Esophagus muscularis mucosa (tissue), 4 donors: ENCODE data around the gene LDLRAD3. TPM values are rescaled to one million over a fixed set of nuclear protein-coding genes. Genes with fewer than 3 reads are reported as not detected.
A peak's percentile ranks its signal among the peaks of the same experiment; 100 is the strongest.
"Not testable (repeated sequence)": the region's sequence is repeated elsewhere in the genome, so short reads cannot be mapped to it uniquely, and the experiment has no call there.

Source experiments
- DNase-seq: peaks from one replicate; pipeline ENCODE4 v3.0.0-alpha.2; 2017; ENCODE audit errors: extremely low spot score
- H3K27ac ChIP-seq, 4 donors: fragments of 200-600 bp; sonication (generic); replicated peaks in 1 of 4; 1 replicate in 3 of 4; 2 replicates in 1 of 4; pipeline ENCODE4 v1.5.1; 2016 to 2019; ENCODE audit warnings: mild to moderate bottlenecking in 1 of 4
- H3K27me3 ChIP-seq, 4 donors: fragments of 200-600 bp; sonication (generic); one replicate each; pipeline versions ENCODE4 v1.5.1 to v1.6.0; 2016 to 2019
- H3K36me3 ChIP-seq, 4 donors: fragments of 200-600 bp; sonication (generic); one replicate each; pipeline ENCODE4 v1.5.1; 2016 to 2019
- H3K4me1 ChIP-seq, 4 donors: fragments of 200-600 bp; sonication (generic); one replicate each; pipeline ENCODE4 v1.5.1; 2016 to 2019
- H3K4me3 ChIP-seq, 4 donors: fragments of 200-600 bp; sonication (generic); 1 replicate in 2 of 4; 2 replicates in 2 of 4; pipeline ENCODE4 v1.5.1; 2016 to 2019; ENCODE audit warnings: mild to moderate bottlenecking in 4 of 4, moderate library complexity in 1 of 4
- H3K9me3 ChIP-seq, 4 donors: fragments of 200-600 bp; sonication (generic); 1 replicate in 3 of 4; 2 replicates in 1 of 4; pipeline ENCODE4 v1.5.1; 2016 to 2019
- EP300 ChIP-seq: sonication (generic); formaldehyde crosslinking; IDR thresholded peaks from one replicate; pipeline ENCODE4 v1.6.1; 2017; ENCODE audit warnings: antibody characterized with exemption
- POLR2A ChIP-seq: fragments of 450-650 bp; IDR thresholded peaks from one replicate; pipeline ENCODE4 v1.6.1; 2017; ENCODE audit warnings: antibody characterized with exemption, moderate library complexity, mild to moderate bottlenecking, low read depth
- POLR2AphosphoS5 ChIP-seq, 2 donors: sonication (generic); formaldehyde crosslinking; IDR thresholded peaks; one replicate each; pipeline ENCODE4 v1.6.1; 2017; ENCODE audit warnings: antibody characterized with exemption in 2 of 2
- WGBS: methylation state at CpG from one replicate; pipeline ENCODE4 v1.1.5; 2018; 5-methylcytosine and 5-hydroxymethylcytosine counted together
- intact Hi-C: fragments of 100-400 bp; cut with DNase I; formaldehyde crosslinking; loops from one replicate; pipeline ENCODE4 v1.15.1; 2023
- total RNA-seq, 4 donors: library from RNA; depleted of rRNA; stranded (reverse); fragments of >200 nt; gene quantifications; one replicate each; pipeline versions ENCODE4 v1.1.0 to v1.2.1, GENCODE V29; 2016
- TF ChIP-seq, protein P1 (sequence below), 3 experiments: fragments of 200-600 bp in 2 of 3; fragments of 450-650 bp in 1 of 3; sonication (generic) in 2 of 3; IDR thresholded peaks; one replicate each; pipeline ENCODE4 v1.5.1; 2017 to 2019; ENCODE audit warnings: antibody characterized with exemption in 3 of 3, mild to moderate bottlenecking in 2 of 3, moderate library complexity in 1 of 3

The LDLRAD3 gene
- total RNA-seq, 4 donors from 2014 or later: 6.8 to 8.7 (median 8.2) TPM

DNA sequence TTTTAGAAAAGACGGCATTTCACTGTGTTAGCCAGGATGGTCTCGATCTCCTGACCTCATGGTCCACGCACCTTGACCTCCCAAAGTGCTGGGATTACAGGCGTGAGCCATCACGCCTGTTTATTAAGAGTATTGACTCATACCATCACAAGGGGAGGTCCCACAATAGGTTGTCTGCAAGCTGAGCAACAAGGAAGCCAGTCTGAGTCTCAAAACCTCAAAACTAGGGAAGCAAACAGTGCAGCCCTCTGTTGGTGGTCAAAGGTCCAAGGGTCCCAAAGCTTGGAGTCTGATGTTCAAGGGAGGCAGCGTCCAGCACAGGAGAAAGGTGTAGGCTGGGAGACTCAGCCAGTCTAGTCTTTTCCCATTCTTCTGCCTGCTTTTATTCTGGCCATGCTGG lies 32.8 kb upstream of the LDLRAD3 start:
- Histone ChIP-seq H3K27ac (no peak overlapping the region), H3K36me3 (no peaks in the 10 kb centered on the region), H3K4me1 (peaks cover 0 to 42% (median 31%) of the 10 kb centered on the region in 4 donors), H3K27me3 (no peaks in the 10 kb centered on the region), H3K9me3 (no peaks in the 10 kb centered on the region), H3K4me3 (no peak overlapping the region)
- WGBS: 96% methylated on average over 6 of the region's 6 CpGs
- peak; percentile 45 for DNase-seq
- TF ChIP-seq POLR2AphosphoS5 (IDR thresholded peaks at IDR 0.05) (no peak), EP300 (no peak), POLR2A (no peak)
- TF ChIP-seq, protein P1, sequence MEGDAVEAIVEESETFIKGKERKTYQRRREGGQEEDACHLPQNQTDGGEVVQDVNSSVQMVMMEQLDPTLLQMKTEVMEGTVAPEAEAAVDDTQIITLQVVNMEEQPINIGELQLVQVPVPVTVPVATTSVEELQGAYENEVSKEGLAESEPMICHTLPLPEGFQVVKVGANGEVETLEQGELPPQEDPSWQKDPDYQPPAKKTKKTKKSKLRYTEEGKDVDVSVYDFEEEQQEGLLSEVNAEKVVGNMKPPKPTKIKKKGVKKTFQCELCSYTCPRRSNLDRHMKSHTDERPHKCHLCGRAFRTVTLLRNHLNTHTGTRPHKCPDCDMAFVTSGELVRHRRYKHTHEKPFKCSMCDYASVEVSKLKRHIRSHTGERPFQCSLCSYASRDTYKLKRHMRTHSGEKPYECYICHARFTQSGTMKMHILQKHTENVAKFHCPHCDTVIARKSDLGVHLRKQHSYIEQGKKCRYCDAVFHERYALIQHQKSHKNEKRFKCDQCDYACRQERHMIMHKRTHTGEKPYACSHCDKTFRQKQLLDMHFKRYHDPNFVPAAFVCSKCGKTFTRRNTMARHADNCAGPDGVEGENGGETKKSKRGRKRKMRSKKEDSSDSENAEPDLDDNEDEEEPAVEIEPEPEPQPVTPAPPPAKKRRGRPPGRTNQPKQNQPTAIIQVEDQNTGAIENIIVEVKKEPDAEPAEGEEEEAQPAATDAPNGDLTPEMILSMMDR (IDR thresholded peaks at IDR 0.05): no peak
- intact Hi-C loops: no loop called here

DNA sequence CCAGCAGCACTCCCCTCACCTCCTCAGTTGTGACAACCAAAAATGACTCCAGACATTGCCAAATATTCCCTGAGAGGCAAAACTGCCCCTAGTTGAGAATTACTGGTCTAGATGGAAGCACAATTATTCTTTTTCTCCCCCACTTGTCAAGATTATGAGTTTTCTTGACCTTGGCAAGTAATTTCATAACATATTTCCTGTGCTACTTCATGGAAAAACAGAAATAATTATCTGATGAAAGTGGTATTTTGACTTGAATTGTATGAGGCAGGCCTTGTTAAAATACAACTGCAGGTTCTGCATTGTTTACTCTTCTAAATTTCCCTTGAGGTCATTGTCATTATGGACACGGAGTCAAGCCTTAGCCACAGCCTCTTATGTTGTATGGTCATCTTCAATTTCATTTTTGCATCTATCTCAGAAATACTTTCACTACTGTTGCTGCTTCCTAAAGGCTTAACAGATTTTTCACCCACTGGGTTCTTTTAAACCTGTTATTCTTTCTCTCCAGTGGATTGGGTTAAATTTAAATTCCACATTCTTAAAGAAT lies 32.2 kb upstream of the LDLRAD3 start:
- intact Hi-C loops: no loop called here
- TF ChIP-seq POLR2A (no peak), POLR2AphosphoS5 (IDR thresholded peaks at IDR 0.05) (no peak), EP300 (no peak)
- peak; percentile 31 for DNase-seq
- H3K4me3 ChIP-seq: no peak overlapping the region
- H3K27ac ChIP-seq: no peak overlapping the region
- H3K36me3 ChIP-seq: no peaks in the 10 kb centered on the region
- peaks cover 0 to 39% (median 28%) of the 10 kb centered on the region in 4 donors for H3K4me1 ChIP-seq
- H3K9me3 ChIP-seq: no peaks in the 10 kb centered on the region
- no peaks in the 10 kb centered on the region for H3K27me3 ChIP-seq
- WGBS: 37% methylated on average over 1 of the region's 1 CpG

DNA sequence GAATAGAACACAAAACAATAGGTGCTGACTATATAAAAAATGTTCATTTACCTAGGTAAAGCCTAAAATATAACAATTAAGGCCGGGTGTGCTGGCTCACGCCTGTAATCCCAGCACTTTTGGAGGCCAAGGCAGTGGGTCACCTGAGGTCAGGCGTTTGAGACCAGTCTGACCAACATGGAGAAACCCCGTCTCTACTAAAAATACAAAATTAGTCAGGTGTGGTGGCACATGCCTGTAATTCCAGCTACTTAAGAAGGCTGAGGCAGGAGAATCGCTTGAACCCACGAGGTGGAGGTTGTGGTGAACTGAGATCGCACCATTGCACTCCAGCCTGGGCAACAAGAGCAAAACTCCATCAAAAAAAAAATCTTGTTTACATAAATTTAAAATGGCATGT lies 31.4 kb upstream of the LDLRAD3 start:
- H3K9me3 ChIP-seq, H3K4me3 ChIP-seq, intact Hi-C loops, H3K36me3 ChIP-seq, H3K27ac ChIP-seq, H3K27me3 ChIP-seq: not testable (repeated sequence)
- H3K4me1 ChIP-seq: peaks cover 0 to 38% (median 27%) of the 10 kb centered on the region in 4 donors
- WGBS: 90% methylated on average over 7 of the region's 7 CpGs
- DNase-seq: peak; percentile 29

DNA sequence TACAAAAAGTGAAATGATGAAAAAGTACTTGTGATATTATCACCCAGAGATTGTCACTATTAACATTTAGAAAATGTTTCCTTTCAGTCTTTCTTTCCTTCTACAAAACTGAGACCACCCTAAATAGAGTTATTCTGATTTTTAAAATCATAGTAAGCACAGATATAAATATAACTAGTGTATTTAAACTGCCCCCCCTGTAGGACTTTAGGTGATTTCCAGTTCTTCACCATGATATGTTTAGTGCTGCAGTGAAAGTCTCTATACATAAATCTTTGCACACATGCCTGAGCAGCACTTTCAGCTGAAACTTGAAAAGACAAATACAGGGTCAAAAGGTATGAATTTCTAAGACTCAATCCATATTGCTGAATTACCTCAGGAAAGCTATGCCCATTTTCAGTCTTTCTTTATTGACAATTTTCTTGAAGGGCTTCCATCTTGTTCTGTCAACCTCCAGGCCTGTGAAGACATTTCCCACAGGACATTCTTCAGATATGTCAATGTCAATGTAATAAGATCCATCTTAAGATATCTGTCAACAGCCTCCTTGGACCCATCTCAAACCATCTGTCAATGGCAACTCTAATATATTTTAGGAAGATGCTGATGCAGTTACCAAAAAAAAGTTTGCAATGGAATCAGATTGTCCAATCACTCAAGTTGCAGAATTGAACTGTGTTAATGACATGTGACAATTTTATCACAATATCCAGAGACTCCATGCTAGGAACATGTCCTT lies 30.8 kb upstream of the LDLRAD3 start:
- H3K4me1 ChIP-seq: peaks cover 0 to 33% (median 21%) of the 10 kb centered on the region in 4 donors
- H3K4me3 ChIP-seq: no peak overlapping the region
- TF ChIP-seq, protein P1 (IDR thresholded peaks at IDR 0.05): no peak
- TF ChIP-seq POLR2A (no peak), POLR2AphosphoS5 (IDR thresholded peaks at IDR 0.05) (no peak), EP300 (no peak)
- no peak overlapping the region for H3K27ac ChIP-seq
- H3K27me3 ChIP-seq: no peaks in the 10 kb centered on the region
- peak; percentile 26 for DNase-seq
- intact Hi-C loops: no loop called here
- no peaks in the 10 kb centered on the region for H3K9me3 ChIP-seq
- no peaks in the 10 kb centered on the region for H3K36me3 ChIP-seq

DNA sequence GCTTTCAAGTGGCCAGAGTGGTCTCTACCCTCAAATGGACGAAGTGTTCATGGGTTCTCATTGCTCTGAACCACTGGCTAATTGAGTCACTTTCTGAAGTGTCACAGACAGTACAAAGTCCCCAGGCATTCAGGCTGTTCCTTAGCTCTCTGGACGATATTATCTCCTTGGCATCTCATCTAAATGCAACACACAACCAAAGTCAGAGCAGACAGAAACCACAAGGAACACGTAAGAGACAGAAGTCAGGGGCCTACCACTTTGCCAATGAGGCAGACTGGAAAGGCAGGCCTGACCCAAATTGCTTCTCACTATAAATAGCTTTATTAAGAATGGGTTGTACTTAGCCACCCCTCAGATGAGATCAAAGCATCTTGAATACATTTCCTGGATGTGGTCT lies 29.0 kb upstream of the LDLRAD3 start:
- Histone ChIP-seq H3K27me3 (no peaks in the 10 kb centered on the region), H3K4me1 (peaks cover 0 to 16% (median 6%) of the 10 kb centered on the region in 4 donors), H3K4me3 (no peak overlapping the region), H3K9me3 (no peaks in the 10 kb centered on the region), H3K27ac (no peak overlapping the region), H3K36me3 (no peaks in the 10 kb centered on the region)
- intact Hi-C loops: no loop called here
- TF ChIP-seq, protein P1 (IDR thresholded peaks at IDR 0.05): no peak
- TF ChIP-seq POLR2AphosphoS5 (IDR thresholded peaks at IDR 0.05) (no peak), POLR2A (no peak), EP300 (no peak)
- 83% methylated on average over 3 of the region's 3 CpGs for WGBS
- DNase-seq: peak; percentile 62
